GM23338 (cell line): Measurements from ENCODE around the gene NLK. TPM values are rescaled to one million over a fixed set of nuclear protein-coding genes. Genes with fewer than 3 reads are reported as not detected.

ENCODE experiments used
- ATAC-seq: fragments of 200-7000 bp; cut with Tn5 transposase; 3 replicates; pipeline ENCODE4 v1.9.1; 2020
- DNase-seq: peaks from one replicate; pipeline ENCODE4 v3.0.0-alpha.2; 2015; ENCODE audit warnings: low spot score
- H2AFZ ChIP-seq: fragments of 200-600 bp; sonication (generic); 2 replicates; pipeline ENCODE4 v1.8.0; 2016; ENCODE audit warnings: antibody characterized with exemption, mild to moderate bottlenecking, moderate library complexity
- H3F3A ChIP-seq: fragments of 200-600 bp; sonication (generic); replicated peaks from 2 replicates; pipeline ENCODE4 v1.8.0; 2017; ENCODE audit warnings: antibody characterized with exemption, mixed run types, low read depth
- H3K27ac ChIP-seq: fragments of 200-600 bp; sonication (generic); 2 replicates; pipeline ENCODE4 v1.6.1; 2016; ENCODE audit warnings: low read depth
- H3K27me3 ChIP-seq: fragments of 200-600 bp; sonication (generic); 2 replicates; pipeline ENCODE4 v1.8.0; 2016; ENCODE audit warnings: mild to moderate bottlenecking, mixed run types, moderate library complexity; ENCODE audit not compliant: insufficient read depth
- H3K36me3 ChIP-seq: fragments of 200-600 bp; sonication (generic); 2 replicates; pipeline ENCODE4 v1.8.0; 2016; ENCODE audit warnings: mild to moderate bottlenecking; ENCODE audit not compliant: insufficient read depth
- H3K4me1 ChIP-seq: fragments of 200-600 bp; sonication (generic); 2 replicates; pipeline ENCODE4 v1.8.0; 2016; ENCODE audit warnings: mild to moderate bottlenecking, moderate library complexity; ENCODE audit not compliant: insufficient read depth
- H3K4me2 ChIP-seq: fragments of 200-600 bp; sonication (generic); 2 replicates; pipeline ENCODE4 v1.7.1; 2017; ENCODE audit warnings: mixed run types
- H3K4me3 ChIP-seq: fragments of 200-600 bp; sonication (generic); 2 replicates; pipeline ENCODE4 v1.6.1; 2016; ENCODE audit warnings: mixed run types
- H3K79me2 ChIP-seq: fragments of 200-600 bp; sonication (generic); replicated peaks from 2 replicates; pipeline ENCODE4 v1.8.0; 2017; ENCODE audit warnings: mild to moderate bottlenecking; ENCODE audit not compliant: insufficient read depth
- H3K9me2 ChIP-seq: fragments of 200-600 bp; sonication (generic); 2 replicates; pipeline ENCODE4 v1.8.0; 2017; ENCODE audit not compliant: insufficient read depth
- H4K20me1 ChIP-seq: fragments of 200-600 bp; sonication (generic); replicated peaks from 2 replicates; pipeline ENCODE4 v1.8.0; 2017; ENCODE audit warnings: mild to moderate bottlenecking; ENCODE audit not compliant: insufficient read depth
- H3K27ac Mint-ChIP-seq: 2 replicates; pipeline ENCODE4 v1.8.0; 2020; ENCODE audit warnings: inconsistent platforms, mild to moderate bottlenecking, moderate library complexity, mixed read lengths
- H3K27me3 Mint-ChIP-seq: 3 replicates; pipeline ENCODE4 v1.8.0; 2022; ENCODE audit warnings: low read depth, mild to moderate bottlenecking, moderate library complexity, mixed read lengths, inconsistent platforms; ENCODE audit not compliant: insufficient read depth, poor library complexity
- H3K36me3 Mint-ChIP-seq: 3 replicates; pipeline ENCODE4 v1.8.0; 2021; ENCODE audit warnings: low read depth, mild to moderate bottlenecking, inconsistent platforms, moderate library complexity, mixed read lengths
- H3K4me1 Mint-ChIP-seq: 3 replicates; pipeline ENCODE4 v1.8.0; 2020; ENCODE audit warnings: mild to moderate bottlenecking, inconsistent platforms, mixed read lengths
- H3K4me3 Mint-ChIP-seq: 3 replicates; pipeline ENCODE4 v1.8.0; 2021; ENCODE audit warnings: moderate library complexity, mild to moderate bottlenecking, inconsistent platforms, mixed read lengths
- H3K9me3 Mint-ChIP-seq: 3 replicates; pipeline ENCODE4 v1.8.0; 2020; ENCODE audit warnings: moderate library complexity, mild to moderate bottlenecking, inconsistent platforms, mixed read lengths
- EZH2phosphoT487 ChIP-seq: fragments of 200-600 bp; sonication (generic); IDR thresholded peaks from one replicate; pipeline ENCODE4 v1.8.1; 2018; ENCODE audit warnings: antibody characterized with exemption; ENCODE audit not compliant: unreplicated experiment
- JUNB ChIP-seq: IDR thresholded peaks from one replicate; pipeline ENCODE4 v1.6.1; 2016; ENCODE audit warnings: antibody characterized with exemption; ENCODE audit not compliant: unreplicated experiment
- NANOG ChIP-seq: IDR thresholded peaks from 2 replicates; pipeline ENCODE4 v1.6.1; 2016; ENCODE audit warnings: antibody characterized with exemption, borderline replicate concordance
- ZNF114 ChIP-seq: fragments of 250-450 bp; sonication (Bioruptor Pico); IDR thresholded peaks from 2 replicates; pipeline ENCODE4 v1.5.0; 2020; ENCODE audit warnings: mild to moderate bottlenecking, moderate library complexity
- polyA plus RNA-seq: library from polyadenylated mRNA; unstranded; fragments of >200 nt; fragmentation: Nextera tagmentation; extraction: Ambion mirVana; gene quantifications from 2 replicates; pipeline ENCODE4 v1.2.1, GENCODE V29; 2016
- total RNA-seq: library from RNA; depleted of rRNA; stranded (reverse); fragments of >200 nt; shearing (Covaris generic); gene quantifications from 2 replicates; pipeline ENCODE4 v1.2.3, GENCODE V29; 2014
- TF ChIP-seq, protein P1 (sequence below): fragments of 250-450 bp; sonication (Bioruptor Pico); IDR thresholded peaks from 2 replicates; pipeline ENCODE4 v1.5.0; 2020; ENCODE audit warnings: mild to moderate bottlenecking, moderate library complexity
- TF ChIP-seq, protein P2 (sequence below): IDR thresholded peaks from one replicate; pipeline ENCODE4 v1.6.1; 2018; ENCODE audit warnings: antibody characterized with exemption; ENCODE audit not compliant: unreplicated experiment
- TF ChIP-seq, protein P3 (sequence below): IDR thresholded peaks from 2 replicates; pipeline ENCODE4 v1.6.1; 2016; ENCODE audit warnings: antibody characterized with exemption

The NLK gene
- total and polyA plus RNA-seq, 2 experiments from 2014 or later: 34.7 to 78.5 TPM

DNA sequence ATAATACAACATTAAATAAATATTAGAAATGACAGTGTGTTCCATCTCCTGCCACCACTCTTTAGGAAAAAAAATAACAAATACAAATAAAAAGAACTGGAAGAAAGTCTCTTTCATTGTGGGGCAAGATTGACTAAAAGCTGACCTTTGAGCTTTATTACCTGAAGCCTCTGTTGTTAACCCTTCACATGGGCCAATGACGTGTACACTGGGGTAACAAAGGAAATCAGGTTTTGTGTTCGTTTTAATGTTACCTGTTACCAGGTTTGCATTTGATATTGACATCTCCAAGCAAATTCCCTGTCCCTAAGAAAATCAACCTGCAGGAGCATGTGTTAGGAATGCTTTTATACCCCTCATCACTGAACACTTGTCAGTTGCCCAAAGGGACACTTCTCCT lies 39.0 kb downstream of the NLK start (continued):
- TF ChIP-seq, protein P1, sequence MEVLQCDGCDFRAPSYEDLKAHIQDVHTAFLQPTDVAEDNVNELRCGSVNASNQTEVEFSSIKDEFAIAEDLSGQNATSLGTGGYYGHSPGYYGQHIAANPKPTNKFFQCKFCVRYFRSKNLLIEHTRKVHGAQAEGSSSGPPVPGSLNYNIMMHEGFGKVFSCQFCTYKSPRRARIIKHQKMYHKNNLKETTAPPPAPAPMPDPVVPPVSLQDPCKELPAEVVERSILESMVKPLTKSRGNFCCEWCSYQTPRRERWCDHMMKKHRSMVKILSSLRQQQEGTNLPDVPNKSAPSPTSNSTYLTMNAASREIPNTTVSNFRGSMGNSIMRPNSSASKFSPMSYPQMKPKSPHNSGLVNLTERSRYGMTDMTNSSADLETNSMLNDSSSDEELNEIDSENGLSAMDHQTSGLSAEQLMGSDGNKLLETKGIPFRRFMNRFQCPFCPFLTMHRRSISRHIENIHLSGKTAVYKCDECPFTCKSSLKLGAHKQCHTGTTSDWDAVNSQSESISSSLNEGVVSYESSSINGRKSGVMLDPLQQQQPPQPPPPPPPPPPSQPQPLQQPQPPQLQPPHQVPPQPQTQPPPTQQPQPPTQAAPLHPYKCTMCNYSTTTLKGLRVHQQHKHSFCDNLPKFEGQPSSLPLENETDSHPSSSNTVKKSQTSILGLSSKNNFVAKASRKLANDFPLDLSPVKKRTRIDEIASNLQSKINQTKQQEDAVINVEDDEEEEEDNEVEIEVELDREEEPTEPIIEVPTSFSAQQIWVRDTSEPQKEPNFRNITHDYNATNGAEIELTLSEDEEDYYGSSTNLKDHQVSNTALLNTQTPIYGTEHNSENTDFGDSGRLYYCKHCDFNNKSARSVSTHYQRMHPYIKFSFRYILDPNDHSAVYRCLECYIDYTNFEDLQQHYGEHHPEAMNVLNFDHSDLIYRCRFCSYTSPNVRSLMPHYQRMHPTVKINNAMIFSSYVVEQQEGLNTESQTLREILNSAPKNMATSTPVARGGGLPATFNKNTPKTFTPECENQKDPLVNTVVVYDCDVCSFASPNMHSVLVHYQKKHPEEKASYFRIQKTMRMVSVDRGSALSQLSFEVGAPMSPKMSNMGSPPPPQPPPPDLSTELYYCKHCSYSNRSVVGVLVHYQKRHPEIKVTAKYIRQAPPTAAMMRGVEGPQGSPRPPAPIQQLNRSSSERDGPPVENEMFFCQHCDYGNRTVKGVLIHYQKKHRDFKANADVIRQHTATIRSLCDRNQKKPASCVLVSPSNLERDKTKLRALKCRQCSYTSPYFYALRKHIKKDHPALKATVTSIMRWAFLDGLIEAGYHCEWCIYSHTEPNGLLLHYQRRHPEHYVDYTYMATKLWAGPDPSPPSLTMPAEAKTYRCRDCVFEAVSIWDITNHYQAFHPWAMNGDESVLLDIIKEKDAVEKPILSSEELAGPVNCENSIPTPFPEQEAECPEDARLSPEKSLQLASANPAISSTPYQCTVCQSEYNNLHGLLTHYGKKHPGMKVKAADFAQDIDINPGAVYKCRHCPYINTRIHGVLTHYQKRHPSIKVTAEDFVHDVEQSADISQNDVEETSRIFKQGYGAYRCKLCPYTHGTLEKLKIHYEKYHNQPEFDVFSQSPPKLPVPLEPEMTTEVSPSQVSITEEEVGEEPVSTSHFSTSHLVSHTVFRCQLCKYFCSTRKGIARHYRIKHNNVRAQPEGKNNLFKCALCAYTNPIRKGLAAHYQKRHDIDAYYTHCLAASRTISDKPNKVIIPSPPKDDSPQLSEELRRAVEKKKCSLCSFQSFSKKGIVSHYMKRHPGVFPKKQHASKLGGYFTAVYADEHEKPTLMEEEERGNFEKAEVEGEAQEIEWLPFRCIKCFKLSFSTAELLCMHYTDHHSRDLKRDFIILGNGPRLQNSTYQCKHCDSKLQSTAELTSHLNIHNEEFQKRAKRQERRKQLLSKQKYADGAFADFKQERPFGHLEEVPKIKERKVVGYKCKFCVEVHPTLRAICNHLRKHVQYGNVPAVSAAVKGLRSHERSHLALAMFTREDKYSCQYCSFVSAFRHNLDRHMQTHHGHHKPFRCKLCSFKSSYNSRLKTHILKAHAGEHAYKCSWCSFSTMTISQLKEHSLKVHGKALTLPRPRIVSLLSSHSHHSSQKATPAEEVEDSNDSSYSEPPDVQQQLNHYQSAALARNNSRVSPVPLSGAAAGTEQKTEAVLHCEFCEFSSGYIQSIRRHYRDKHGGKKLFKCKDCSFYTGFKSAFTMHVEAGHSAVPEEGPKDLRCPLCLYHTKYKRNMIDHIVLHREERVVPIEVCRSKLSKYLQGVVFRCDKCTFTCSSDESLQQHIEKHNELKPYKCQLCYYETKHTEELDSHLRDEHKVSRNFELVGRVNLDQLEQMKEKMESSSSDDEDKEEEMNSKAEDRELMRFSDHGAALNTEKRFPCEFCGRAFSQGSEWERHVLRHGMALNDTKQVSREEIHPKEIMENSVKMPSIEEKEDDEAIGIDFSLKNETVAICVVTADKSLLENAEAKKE (CRISPR knock-in tag): no peak

DNA sequence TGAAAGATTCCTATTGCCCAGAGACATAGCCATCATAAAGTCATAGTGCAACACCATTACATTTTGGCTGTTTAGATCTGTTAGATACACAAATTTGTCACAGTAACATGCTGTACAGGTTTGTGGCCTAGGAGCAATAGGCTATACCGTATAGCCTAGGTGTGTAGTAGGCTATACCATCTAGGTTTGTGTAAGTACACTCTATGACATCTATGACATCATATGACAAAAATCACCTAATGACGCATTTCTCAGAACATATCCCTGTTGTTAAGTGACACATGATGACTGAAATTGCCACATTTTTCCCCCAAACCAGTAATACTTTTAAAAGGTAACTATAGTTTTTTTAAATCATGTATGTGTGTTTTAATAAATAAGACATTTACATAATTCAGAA lies 43.3 kb downstream of the NLK start:
- ATAC-seq (no peak), DNase-seq (no peak)
- peaks cover 1% of the 10 kb centered on the region for H3K27me3 Mint-ChIP-seq
- peaks cover 25% of the 10 kb centered on the region for H3K9me3 Mint-ChIP-seq
- H3K4me2 ChIP-seq: no peak overlapping the region
- H3F3A ChIP-seq: no peaks in the 10 kb centered on the region
- H3K27me3 ChIP-seq: no peaks in the 10 kb centered on the region
- peaks cover 100% of the 10 kb centered on the region for H3K79me2 ChIP-seq
- no peak overlapping the region for H3K4me3 Mint-ChIP-seq
- peaks cover 18% of the 10 kb centered on the region for H3K4me1 ChIP-seq
- no peak overlapping the region for H3K27ac ChIP-seq
- no peaks in the 10 kb centered on the region for H3K36me3 ChIP-seq
- H3K9me2 ChIP-seq: no peaks in the 10 kb centered on the region
- H3K4me1 Mint-ChIP-seq: peaks cover 29% of the 10 kb centered on the region
- TF ChIP-seq, protein P2, sequence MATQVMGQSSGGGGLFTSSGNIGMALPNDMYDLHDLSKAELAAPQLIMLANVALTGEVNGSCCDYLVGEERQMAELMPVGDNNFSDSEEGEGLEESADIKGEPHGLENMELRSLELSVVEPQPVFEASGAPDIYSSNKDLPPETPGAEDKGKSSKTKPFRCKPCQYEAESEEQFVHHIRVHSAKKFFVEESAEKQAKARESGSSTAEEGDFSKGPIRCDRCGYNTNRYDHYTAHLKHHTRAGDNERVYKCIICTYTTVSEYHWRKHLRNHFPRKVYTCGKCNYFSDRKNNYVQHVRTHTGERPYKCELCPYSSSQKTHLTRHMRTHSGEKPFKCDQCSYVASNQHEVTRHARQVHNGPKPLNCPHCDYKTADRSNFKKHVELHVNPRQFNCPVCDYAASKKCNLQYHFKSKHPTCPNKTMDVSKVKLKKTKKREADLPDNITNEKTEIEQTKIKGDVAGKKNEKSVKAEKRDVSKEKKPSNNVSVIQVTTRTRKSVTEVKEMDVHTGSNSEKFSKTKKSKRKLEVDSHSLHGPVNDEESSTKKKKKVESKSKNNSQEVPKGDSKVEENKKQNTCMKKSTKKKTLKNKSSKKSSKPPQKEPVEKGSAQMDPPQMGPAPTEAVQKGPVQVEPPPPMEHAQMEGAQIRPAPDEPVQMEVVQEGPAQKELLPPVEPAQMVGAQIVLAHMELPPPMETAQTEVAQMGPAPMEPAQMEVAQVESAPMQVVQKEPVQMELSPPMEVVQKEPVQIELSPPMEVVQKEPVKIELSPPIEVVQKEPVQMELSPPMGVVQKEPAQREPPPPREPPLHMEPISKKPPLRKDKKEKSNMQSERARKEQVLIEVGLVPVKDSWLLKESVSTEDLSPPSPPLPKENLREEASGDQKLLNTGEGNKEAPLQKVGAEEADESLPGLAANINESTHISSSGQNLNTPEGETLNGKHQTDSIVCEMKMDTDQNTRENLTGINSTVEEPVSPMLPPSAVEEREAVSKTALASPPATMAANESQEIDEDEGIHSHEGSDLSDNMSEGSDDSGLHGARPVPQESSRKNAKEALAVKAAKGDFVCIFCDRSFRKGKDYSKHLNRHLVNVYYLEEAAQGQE: no peak
- TF ChIP-seq EZH2phosphoT487: no peak
- TF ChIP-seq JUNB: no peak
- no peak for TF ChIP-seq NANOG
- no peak for TF ChIP-seq ZNF114
- TF ChIP-seq, protein P3, sequence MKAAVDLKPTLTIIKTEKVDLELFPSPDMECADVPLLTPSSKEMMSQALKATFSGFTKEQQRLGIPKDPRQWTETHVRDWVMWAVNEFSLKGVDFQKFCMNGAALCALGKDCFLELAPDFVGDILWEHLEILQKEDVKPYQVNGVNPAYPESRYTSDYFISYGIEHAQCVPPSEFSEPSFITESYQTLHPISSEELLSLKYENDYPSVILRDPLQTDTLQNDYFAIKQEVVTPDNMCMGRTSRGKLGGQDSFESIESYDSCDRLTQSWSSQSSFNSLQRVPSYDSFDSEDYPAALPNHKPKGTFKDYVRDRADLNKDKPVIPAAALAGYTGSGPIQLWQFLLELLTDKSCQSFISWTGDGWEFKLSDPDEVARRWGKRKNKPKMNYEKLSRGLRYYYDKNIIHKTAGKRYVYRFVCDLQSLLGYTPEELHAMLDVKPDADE: no peak
- H3K4me3 ChIP-seq: no peak overlapping the region
- peaks cover 26% of the 10 kb centered on the region for H3K36me3 Mint-ChIP-seq
- peaks cover 16% of the 10 kb centered on the region; the same call in 1 of the 2 replicates for H4K20me1 ChIP-seq
- H3K27ac Mint-ChIP-seq: no peak overlapping the region
- H2AFZ ChIP-seq: no peak overlapping the region
